ENCODE measurements around the gene LSM2.
A peak's percentile ranks its signal among the peaks of the same experiment; 100 is the strongest.
"Not testable (repeated sequence)": the region's sequence is repeated elsewhere in the genome, so short reads cannot be mapped to it uniquely, and the experiment has no call there.

The LSM2 gene

DNA sequence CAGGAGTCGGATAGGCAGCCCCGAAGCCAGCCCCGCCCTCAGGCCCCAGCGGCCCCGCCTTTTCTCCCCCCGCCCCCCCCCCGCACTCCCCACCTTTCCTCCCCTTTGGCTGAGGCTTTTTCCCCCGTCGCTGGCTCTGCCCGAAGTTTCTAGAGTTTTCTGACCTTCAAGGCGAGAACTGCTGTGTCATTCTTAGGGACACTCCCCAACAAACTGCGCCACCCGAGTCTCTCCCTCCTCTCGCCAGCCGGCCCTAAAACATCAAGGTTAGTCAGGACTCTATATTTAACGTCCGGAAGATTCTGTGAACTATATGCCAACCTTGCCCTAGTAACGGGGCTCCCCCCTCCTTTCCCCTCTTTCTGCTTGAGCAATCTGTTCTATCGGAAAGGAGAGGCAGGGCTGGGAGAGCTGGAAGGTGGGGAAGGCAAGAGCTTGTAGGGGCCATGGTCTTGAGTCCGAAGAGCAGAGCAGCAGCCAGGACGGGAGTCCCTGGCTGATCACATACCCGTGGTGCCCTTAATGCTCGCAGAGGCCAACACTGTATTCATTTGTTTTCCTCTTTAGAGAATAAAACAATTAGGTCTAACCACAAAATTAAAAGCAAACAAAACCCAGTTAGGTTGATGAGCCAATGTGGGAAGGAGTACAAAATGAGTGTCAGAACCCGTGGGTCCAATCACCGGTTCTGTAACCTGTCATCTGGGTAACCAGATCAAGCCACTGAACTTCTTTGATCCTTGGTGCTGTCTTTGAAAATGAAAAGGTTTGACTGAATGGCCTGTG lies 15.5 kb upstream of the LSM2 start:
- peak overlapping the region; percentile 79 for H3K9ac ChIP-seq (ENCODE audit: low read depth, low read length)
- H3K36me3 ChIP-seq (ENCODE audit: control insufficient read depth, insufficient read depth, low read length), result no peaks in the 10 kb centered on the region
- peaks cover 4% of the 10 kb centered on the region for H3K4me1 ChIP-seq (ENCODE audit: control insufficient read depth, insufficient read depth, low read length)
- H3K4me3 ChIP-seq (ENCODE audit: low read depth, low read length), result peak overlapping the region; percentile 77
- H3K9me3 ChIP-seq (ENCODE audit: control insufficient read depth, insufficient read depth, low read length), result no peaks in the 10 kb centered on the region
- no peaks in the 10 kb centered on the region for H3K27me3 ChIP-seq (ENCODE audit: control insufficient read depth, insufficient read depth, low read length)

GRCh38 chr6:31821301-31822035 lies 14.7 kb upstream of the LSM2 start:
- peaks cover 4% of the 10 kb centered on the region for H3K4me1 ChIP-seq (ENCODE audit: control insufficient read depth, insufficient read depth, low read length)
- H3K9me3 ChIP-seq (ENCODE audit: control insufficient read depth, insufficient read depth, low read length), result no peaks in the 10 kb centered on the region
- H3K4me3 ChIP-seq (ENCODE audit: low read depth, low read length), result peak overlapping the region; percentile 77
- peak overlapping the region; percentile 56 for H3K9ac ChIP-seq (ENCODE audit: low read depth, low read length)
- H3K27me3 ChIP-seq (ENCODE audit: control insufficient read depth, insufficient read depth, low read length), result no peaks in the 10 kb centered on the region
- no peaks in the 10 kb centered on the region for H3K36me3 ChIP-seq (ENCODE audit: control insufficient read depth, insufficient read depth, low read length)

DNA sequence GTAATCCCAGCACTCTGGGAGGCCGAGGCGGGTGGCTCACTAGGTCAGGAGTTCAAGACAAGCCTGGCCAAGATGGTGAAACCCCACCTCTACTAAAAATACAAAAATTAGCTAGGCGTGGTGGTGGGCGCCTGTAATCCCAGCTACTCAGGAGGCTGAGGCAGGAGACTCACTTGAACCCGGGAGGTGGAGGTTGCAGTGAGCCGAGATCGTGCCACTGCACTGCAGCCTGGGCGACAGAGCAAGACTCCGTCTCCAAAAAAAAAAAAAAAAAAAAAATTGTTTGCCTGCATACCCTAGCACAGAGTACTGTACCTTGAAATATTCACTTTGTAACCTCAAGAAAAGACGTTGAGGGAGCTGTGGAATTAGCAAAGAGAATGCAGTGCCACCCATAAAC lies 13.6 kb upstream of the LSM2 start:
- not testable (repeated sequence) for H3K4me3 ChIP-seq (ENCODE audit: low read depth, low read length); H3K4me1 ChIP-seq (ENCODE audit: control insufficient read depth, insufficient read depth, low read length); H3K9ac ChIP-seq (ENCODE audit: low read depth, low read length); H3K36me3 ChIP-seq (ENCODE audit: control insufficient read depth, insufficient read depth, low read length); H3K9me3 ChIP-seq (ENCODE audit: control insufficient read depth, insufficient read depth, low read length); H3K27me3 ChIP-seq (ENCODE audit: control insufficient read depth, insufficient read depth, low read length)

DNA sequence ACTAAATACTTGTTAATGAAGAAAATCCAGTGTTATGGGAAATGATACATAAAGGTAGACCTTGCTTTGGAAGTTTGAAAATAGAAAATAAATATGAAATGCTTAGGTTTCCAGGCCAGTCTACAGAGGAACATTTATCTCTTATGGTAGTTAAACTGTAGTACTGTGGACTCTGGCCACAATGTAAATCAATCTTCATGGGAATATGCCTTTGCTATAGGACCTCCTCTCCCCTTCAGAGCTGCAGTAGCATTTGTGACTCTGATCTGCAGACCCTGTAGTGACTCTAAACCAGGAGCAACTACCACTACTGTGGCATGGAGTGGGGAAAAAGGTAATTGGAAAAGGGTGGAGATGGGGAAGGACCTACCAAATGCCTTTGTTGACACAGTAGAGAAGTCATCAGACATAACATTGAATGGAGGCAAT lies 13.1 kb upstream of the LSM2 start:
- no peak overlapping the region for H3K9ac ChIP-seq (ENCODE audit: low read depth, low read length)

GRCh38 chr6:31817929-31818511 lies 11.3 kb upstream of the LSM2 start:
- H3K4me1 ChIP-seq (ENCODE audit: control insufficient read depth, insufficient read depth, low read length); H3K27me3 ChIP-seq (ENCODE audit: control insufficient read depth, insufficient read depth, low read length); H3K9ac ChIP-seq (ENCODE audit: low read depth, low read length); H3K36me3 ChIP-seq (ENCODE audit: control insufficient read depth, insufficient read depth, low read length); H3K9me3 ChIP-seq (ENCODE audit: control insufficient read depth, insufficient read depth, low read length): not testable (repeated sequence)
- H3K4me3 ChIP-seq (ENCODE audit: low read depth, low read length), result peak overlapping the region; percentile 14

More for the DNA sequence above, 13.1 kb upstream of the LSM2 start:
- H3K36me3 ChIP-seq (ENCODE audit: control insufficient read depth, insufficient read depth, low read length), result no peaks in the 10 kb centered on the region
- H3K4me1 ChIP-seq (ENCODE audit: control insufficient read depth, insufficient read depth, low read length), result peaks cover 4% of the 10 kb centered on the region
- no peak overlapping the region for H3K4me3 ChIP-seq (ENCODE audit: low read depth, low read length)
- no peaks in the 10 kb centered on the region for H3K9me3 ChIP-seq (ENCODE audit: control insufficient read depth, insufficient read depth, low read length)
- no peaks in the 10 kb centered on the region for H3K27me3 ChIP-seq (ENCODE audit: control insufficient read depth, insufficient read depth, low read length)

- H3K4me1 ChIP-seq (ENCODE audit: control insufficient read depth, insufficient read depth, low read length); H3K36me3 ChIP-seq (ENCODE audit: control insufficient read depth, insufficient read depth, low read length); H3K27me3 ChIP-seq (ENCODE audit: control insufficient read depth, insufficient read depth, low read length); H3K9me3 ChIP-seq (ENCODE audit: control insufficient read depth, insufficient read depth, low read length); H3K9ac ChIP-seq (ENCODE audit: low read depth, low read length): not testable (repeated sequence)
- H3K4me3 ChIP-seq (ENCODE audit: low read depth, low read length), result peak overlapping the region; percentile 14
Observed at GRCh38 chr6:31817133-31817928, 10.6 kb upstream of the LSM2 start.

DNA sequence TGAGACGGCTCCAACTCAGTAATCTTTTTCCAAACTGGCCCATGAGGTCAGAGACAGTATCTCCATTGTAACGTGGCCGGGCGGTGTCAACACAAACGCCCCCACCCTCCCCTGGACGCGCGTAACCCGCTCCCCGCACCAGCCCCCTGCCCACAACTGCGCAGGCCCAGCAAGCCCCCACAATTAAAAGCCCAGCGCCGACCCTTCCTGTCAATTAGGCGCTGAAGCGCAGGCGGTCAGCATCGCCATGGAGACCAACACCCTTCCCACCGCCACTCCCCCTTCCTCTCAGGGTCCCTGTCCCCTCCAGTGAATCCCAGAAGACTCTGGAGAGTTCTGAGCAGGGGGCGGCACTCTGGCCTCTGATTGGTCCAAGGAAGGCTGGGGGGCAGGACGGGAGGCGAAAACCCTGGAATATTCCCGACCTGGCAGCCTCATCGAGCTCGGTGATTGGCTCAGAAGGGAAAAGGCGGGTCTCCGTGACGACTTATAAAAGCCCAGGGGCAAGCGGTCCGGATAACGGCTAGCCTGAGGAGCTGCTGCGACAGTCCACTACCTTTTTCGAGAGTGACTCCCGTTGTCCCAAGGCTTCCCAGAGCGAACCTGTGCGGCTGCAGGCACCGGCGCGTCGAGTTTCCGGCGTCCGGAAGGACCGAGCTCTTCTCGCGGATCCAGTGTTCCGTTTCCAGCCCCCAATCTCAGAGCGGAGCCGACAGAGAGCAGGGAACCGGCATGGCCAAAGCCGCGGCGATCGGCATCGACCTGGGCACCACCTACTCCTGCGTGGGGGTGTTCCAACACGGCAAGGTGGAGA lies 8.5 kb upstream of the LSM2 start, which contains the start of the genes HSPA1A and HSPA1L:
Gene HSPA1A, plus strand, starts transcription at position 519 of the 814 bp plus-strand sequence. Its CDS starts 214 bp downstream, at position 733.
Gene HSPA1L, minus strand, starts transcription at position 259 of the 814 bp plus-strand sequence. CDS start 3,311 bp downstream, outside the sequence.
- H3K9ac ChIP-seq (ENCODE audit: low read depth, low read length), result peak within 1 kb of the TSS; percentile 47
- H3K4me1 ChIP-seq (ENCODE audit: control insufficient read depth, insufficient read depth, low read length), result no peaks in the 10 kb centered on the region
- H3K9me3 ChIP-seq (ENCODE audit: control insufficient read depth, insufficient read depth, low read length), result no peaks in the 10 kb centered on the region
- no peaks in the 10 kb centered on the region for H3K36me3 ChIP-seq (ENCODE audit: control insufficient read depth, insufficient read depth, low read length)
- peak within 1 kb of the TSS; percentile 75 for H3K4me3 ChIP-seq (ENCODE audit: low read depth, low read length)
- no peaks in the 10 kb centered on the region for H3K27me3 ChIP-seq (ENCODE audit: control insufficient read depth, insufficient read depth, low read length)

DNA sequence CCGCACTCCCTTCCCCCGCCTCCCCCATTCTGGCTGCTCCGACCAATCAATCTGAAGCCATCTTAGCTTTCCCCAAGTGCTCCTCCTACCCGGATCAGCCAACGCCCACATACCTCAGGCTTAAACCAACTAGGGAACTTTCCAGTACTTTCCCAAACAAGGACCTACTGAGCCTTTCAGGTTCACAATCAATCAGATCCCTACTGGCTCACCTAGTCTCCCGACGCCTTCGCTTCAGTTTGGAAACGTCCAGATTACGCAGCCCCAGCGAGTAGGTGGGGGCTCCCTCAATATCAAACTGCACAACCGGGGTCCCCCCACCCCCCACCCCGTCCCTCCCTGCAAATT lies 7.9 kb upstream of the LSM2 start:
- H3K27me3 ChIP-seq (ENCODE audit: control insufficient read depth, insufficient read depth, low read length), result no peaks in the 10 kb centered on the region
- H3K4me1 ChIP-seq (ENCODE audit: control insufficient read depth, insufficient read depth, low read length), result no peaks in the 10 kb centered on the region
- H3K4me3 ChIP-seq (ENCODE audit: low read depth, low read length), result peak overlapping the region; percentile 51
- H3K36me3 ChIP-seq (ENCODE audit: control insufficient read depth, insufficient read depth, low read length), result no peaks in the 10 kb centered on the region
- no peaks in the 10 kb centered on the region for H3K9me3 ChIP-seq (ENCODE audit: control insufficient read depth, insufficient read depth, low read length)
- no peak overlapping the region for H3K9ac ChIP-seq (ENCODE audit: low read depth, low read length)

DNA sequence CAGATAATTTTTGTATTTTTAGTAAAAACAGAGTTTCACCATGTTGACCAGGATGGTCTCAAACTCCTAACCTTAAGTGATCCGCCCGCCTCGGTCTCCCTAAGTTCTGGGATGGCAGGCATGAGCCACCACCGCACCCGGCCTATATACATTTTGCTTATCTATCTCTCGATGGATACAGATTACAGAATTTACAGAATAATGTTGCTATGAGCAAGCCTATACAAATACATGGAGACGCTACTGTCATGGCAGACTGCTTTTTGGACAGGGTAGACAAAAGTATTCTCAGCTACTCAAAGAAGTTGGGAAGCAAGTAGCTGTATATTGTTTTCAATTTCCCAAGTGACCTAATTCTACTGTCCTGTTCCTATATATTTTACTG lies 6.7 kb upstream of the LSM2 start:
- H3K4me1 ChIP-seq (ENCODE audit: control insufficient read depth, insufficient read depth, low read length), result no peaks in the 10 kb centered on the region
- peak overlapping the region; percentile 43 for H3K4me3 ChIP-seq (ENCODE audit: low read depth, low read length)
- no peaks in the 10 kb centered on the region for H3K9me3 ChIP-seq (ENCODE audit: control insufficient read depth, insufficient read depth, low read length)
- H3K27me3 ChIP-seq (ENCODE audit: control insufficient read depth, insufficient read depth, low read length), result no peaks in the 10 kb centered on the region
- no peak overlapping the region for H3K9ac ChIP-seq (ENCODE audit: low read depth, low read length)
- no peaks in the 10 kb centered on the region for H3K36me3 ChIP-seq (ENCODE audit: control insufficient read depth, insufficient read depth, low read length)

DNA sequence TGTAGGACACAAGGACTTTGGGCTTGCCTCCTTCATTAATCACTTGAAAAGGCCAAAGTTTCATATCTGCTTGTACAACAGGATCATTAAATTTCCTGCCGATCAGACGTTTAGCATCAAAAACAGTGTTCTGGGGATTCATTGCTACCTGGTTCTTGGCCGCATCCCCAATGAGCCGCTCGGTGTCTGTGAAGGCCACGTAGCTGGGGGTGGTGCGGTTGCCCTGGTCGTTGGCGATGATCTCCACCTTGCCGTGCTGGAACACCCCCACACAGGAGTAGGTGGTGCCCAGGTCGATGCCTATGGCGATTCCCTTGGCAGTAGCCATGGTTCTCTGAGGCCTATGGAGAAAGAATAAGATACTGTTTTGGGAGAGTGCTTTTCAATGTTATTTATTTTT lies 4.9 kb upstream of the LSM2 start:
- H3K4me3 ChIP-seq (ENCODE audit: low read depth, low read length), result no peak overlapping the region
- no peaks in the 10 kb centered on the region for H3K9me3 ChIP-seq (ENCODE audit: control insufficient read depth, insufficient read depth, low read length)
- no peaks in the 10 kb centered on the region for H3K27me3 ChIP-seq (ENCODE audit: control insufficient read depth, insufficient read depth, low read length)
- no peaks in the 10 kb centered on the region for H3K36me3 ChIP-seq (ENCODE audit: control insufficient read depth, insufficient read depth, low read length)
- H3K9ac ChIP-seq (ENCODE audit: low read depth, low read length), result no peak overlapping the region
- no peaks in the 10 kb centered on the region for H3K4me1 ChIP-seq (ENCODE audit: control insufficient read depth, insufficient read depth, low read length)

DNA sequence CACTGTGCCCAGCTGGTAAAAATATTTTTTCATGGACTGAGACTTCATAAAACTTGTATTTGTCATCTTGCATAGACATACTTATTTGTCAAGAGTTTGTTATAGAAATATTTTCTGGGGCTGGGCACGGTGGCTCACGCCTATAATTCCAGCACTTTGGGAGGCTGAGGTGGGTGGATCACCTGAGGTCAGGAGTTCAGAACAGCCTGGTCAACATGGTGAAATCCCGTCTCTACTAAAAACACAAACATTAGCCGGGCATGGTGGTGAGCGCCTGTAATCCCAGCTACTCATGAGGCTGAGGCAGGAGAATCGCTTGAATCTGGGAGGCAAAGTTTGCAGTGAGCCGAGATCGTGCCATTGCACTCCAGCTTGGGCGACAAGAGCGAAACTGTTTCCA lies 1.8 kb upstream of the LSM2 start:
- not testable (repeated sequence) for H3K9me3 ChIP-seq (ENCODE audit: control insufficient read depth, insufficient read depth, low read length); H3K4me1 ChIP-seq (ENCODE audit: control insufficient read depth, insufficient read depth, low read length); H3K27me3 ChIP-seq (ENCODE audit: control insufficient read depth, insufficient read depth, low read length); H3K9ac ChIP-seq (ENCODE audit: low read depth, low read length); H3K4me3 ChIP-seq (ENCODE audit: low read depth, low read length); H3K36me3 ChIP-seq (ENCODE audit: control insufficient read depth, insufficient read depth, low read length)
